ENCODE measurements around the gene DHH.

The DHH gene

DNA sequence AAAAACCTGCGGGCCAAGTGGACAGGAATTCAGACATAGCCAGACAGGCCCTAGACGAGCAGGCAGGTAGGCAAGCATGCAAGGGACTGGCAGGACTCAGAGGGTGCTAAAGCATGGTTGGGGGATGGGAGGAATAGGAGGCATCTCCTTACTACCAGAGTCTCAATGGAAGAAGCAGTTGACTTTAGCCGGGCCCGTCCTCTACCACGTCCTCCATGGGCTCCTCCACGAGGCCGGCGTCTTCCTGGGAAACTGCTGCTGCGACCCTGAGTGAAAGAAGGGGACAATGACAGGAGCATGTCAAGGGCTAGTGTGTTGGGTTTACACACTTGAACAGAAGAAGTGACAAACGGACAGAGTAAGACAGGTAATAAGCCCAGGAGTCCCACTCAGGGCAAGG lies 45.6 kb downstream of the DHH start:
- no peak for DNase-seq

- no peak for DNase-seq
These were observed 48.3 kb downstream of the DHH start for GRCh38 chr12:49046129-49046895.

- DNase-seq: no peak
These were observed 49.9 kb downstream of the DHH start for GRCh38 chr12:49044660-49045059.

GRCh38 chr12:49043856-49044258 lies 50.7 kb downstream of the DHH start:
- DNase-seq: peak; percentile 71

DNA sequence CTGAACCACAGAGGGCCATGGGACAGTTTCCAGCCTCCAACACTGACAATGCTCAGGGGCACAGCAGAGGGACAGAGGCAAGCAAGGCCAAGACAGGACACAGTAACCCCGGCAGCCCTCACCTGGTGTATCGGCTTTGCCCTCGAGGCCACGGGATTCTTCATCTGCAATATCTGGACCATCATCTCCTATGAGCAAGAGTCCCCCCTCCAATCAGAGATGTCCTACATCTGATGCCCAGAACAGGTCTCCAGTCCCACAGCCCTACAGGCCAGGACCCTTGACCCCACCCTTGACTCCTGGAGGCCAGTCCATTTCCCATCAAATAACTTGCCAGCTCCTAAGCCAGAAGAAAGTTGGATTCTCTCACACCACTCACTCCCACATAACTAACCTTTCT lies 51.4 kb downstream of the DHH start:
- no peak for DNase-seq

- no peak for DNase-seq
These were observed 52.6 kb downstream of the DHH start for GRCh38 chr12:49041881-49042484.

- no peak for DNase-seq
These were observed 53.3 kb downstream of the DHH start for GRCh38 chr12:49041036-49041880.

DNA sequence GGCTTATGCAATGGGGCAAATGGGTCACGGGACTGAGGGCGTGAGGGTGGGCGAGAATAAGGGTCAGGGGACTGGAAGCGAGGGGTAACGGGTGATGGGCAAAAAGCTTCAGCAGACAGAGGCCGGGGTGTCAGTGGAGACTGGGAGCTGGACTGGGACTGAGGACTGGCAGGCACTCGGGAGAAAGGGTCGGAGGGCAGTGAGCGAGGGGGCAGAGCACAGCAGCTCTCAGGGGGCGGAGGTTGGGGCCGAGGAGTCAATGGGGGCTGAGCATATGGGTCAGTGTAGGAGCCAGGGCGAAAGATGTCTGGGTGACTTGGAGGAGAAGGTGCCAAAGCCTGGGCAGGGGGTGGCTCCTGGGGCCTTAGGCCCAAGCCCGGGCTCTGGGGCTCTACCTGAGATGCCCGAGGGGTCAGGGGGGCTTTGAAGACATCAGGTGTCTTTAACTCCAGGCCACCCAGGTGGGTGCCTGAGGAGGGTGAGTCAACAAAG lies 54.2 kb downstream of the DHH start:
- no peak for DNase-seq

- DNase-seq: no peak
These were observed 54.9 kb downstream of the DHH start for GRCh38 chr12:49039421-49040363.

- no peak for DNase-seq
These were observed 56.2 kb downstream of the DHH start for GRCh38 chr12:49038291-49038955.

- no peak for DNase-seq
These were observed 56.7 kb downstream of the DHH start for GRCh38 chr12:49037947-49038237.

DNA sequence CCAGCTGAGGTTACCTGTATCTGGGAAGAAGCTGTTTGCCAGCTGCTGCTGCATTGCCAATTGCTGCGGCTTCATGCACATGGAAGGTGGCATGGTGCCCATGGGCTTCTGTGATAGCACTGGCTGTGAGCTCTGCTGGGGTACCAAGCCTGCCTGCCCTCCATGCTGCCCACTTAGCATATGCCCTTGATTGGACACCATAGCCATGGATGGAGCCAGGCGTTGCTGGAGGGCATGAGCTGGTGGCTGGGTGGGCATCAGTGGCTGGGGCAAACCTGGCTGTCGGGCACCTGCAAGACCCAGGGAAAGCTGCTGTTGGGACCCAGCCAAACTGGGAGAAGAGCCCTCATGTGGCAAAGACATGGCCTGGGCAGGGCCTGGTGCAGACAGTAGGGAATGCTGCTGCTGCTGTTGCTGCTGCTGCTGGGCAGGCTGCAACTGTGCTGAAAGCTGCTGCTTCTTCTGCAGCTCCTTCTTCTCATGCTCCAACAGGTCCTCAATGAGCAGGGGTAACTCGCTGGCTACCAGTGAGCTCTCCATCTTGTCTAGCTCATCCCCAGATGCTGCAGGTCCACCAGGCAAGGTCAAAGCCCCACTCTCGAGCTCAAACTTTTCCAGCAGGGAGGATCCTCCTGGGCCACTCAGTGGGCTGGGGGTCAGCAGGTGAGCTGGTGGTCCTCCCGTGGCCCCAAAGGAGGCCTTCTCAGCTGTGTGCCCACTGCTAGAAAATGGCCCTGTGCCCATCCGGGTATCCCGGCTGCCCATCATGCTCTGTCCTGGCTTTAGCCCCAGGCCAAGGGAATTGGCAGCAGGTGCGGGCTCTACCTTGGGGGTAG lies 57.3 kb downstream of the DHH start:
- DNase-seq: no peak
